ENCODE data around the gene CMAS.

Gene CMAS

DNA sequence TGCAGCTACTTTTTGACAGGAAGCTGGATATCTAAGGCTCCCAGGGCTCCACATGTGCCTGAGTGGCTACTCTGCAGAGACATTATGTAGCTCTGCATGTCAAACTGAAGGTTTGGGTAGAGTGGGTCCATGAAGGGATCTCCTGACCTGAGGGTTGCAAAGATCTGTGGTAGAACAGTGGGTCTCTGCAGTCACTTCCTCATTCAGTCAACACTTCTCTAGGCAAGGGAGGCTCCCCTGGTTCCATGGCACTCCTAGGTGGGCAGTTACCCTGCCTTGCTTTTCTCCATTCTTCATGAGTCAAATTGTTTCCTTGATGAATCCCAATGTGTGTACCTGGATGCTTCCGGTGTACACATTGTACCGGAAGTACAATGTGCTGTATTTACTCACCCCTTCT is 57.4 kb downstream of the CMAS start:
- H3K27me3 ChIP-seq (ENCODE audit: insufficient read depth, poor library complexity, severe bottlenecking), result no peaks in the 10 kb centered on the region
- H3K27ac ChIP-seq (replicated peaks), result no peak overlapping the region
- no peak overlapping the region for H3K4me3 ChIP-seq (replicated peaks; ENCODE audit: insufficient read depth, low read length)
- peak in 1 of 2 experiments; percentile 17 for DNase-seq (ENCODE audit: low read depth in 1 of 2, low spot score in 1 of 2)
- TF ChIP-seq GABPA (IDR thresholded peaks at IDR 0.05; ENCODE audit: low read depth), result no peak
- TF ChIP-seq SPI1 (IDR thresholded peaks at IDR 0.05; ENCODE audit: borderline replicate concordance, low read depth), result peak; percentile 84
- TF ChIP-seq, protein P1, sequence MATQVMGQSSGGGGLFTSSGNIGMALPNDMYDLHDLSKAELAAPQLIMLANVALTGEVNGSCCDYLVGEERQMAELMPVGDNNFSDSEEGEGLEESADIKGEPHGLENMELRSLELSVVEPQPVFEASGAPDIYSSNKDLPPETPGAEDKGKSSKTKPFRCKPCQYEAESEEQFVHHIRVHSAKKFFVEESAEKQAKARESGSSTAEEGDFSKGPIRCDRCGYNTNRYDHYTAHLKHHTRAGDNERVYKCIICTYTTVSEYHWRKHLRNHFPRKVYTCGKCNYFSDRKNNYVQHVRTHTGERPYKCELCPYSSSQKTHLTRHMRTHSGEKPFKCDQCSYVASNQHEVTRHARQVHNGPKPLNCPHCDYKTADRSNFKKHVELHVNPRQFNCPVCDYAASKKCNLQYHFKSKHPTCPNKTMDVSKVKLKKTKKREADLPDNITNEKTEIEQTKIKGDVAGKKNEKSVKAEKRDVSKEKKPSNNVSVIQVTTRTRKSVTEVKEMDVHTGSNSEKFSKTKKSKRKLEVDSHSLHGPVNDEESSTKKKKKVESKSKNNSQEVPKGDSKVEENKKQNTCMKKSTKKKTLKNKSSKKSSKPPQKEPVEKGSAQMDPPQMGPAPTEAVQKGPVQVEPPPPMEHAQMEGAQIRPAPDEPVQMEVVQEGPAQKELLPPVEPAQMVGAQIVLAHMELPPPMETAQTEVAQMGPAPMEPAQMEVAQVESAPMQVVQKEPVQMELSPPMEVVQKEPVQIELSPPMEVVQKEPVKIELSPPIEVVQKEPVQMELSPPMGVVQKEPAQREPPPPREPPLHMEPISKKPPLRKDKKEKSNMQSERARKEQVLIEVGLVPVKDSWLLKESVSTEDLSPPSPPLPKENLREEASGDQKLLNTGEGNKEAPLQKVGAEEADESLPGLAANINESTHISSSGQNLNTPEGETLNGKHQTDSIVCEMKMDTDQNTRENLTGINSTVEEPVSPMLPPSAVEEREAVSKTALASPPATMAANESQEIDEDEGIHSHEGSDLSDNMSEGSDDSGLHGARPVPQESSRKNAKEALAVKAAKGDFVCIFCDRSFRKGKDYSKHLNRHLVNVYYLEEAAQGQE (IDR thresholded peaks at IDR 0.05; ENCODE audit: insufficient replicate concordance, low read depth), result no peak

DNA sequence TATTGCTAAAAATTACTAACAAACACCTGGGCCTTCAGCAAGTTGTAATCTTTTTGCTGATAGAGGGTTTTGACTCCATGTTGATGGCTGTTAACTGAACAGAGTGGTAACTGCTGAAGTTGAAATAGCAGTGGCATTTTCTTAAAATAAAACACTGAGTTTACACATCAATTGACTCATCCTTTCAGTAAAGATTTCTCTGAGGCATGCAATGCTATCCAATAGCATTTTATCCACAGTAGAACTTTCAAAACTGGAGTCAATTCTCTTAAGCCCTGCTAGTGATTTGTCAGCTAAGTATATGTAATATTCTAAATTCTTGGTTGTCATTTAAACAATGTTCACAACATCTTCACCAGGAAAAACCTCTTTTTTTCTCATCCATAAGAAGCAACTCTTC is 59.5 kb downstream of the CMAS start:
- Histone ChIP-seq H3K4me3 (replicated peaks; ENCODE audit: insufficient read depth, low read length) (no peak overlapping the region), H3K27ac (replicated peaks) (no peak overlapping the region), H3K27me3 (ENCODE audit: insufficient read depth, poor library complexity, severe bottlenecking) (no peaks in the 10 kb centered on the region)
- no peak for TF ChIP-seq SPI1 (IDR thresholded peaks at IDR 0.05; ENCODE audit: borderline replicate concordance, low read depth)
- TF ChIP-seq, protein P2, sequence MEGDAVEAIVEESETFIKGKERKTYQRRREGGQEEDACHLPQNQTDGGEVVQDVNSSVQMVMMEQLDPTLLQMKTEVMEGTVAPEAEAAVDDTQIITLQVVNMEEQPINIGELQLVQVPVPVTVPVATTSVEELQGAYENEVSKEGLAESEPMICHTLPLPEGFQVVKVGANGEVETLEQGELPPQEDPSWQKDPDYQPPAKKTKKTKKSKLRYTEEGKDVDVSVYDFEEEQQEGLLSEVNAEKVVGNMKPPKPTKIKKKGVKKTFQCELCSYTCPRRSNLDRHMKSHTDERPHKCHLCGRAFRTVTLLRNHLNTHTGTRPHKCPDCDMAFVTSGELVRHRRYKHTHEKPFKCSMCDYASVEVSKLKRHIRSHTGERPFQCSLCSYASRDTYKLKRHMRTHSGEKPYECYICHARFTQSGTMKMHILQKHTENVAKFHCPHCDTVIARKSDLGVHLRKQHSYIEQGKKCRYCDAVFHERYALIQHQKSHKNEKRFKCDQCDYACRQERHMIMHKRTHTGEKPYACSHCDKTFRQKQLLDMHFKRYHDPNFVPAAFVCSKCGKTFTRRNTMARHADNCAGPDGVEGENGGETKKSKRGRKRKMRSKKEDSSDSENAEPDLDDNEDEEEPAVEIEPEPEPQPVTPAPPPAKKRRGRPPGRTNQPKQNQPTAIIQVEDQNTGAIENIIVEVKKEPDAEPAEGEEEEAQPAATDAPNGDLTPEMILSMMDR (IDR thresholded peaks at IDR 0.05; ENCODE audit: insufficient read depth, low read length), result no peak
- TF ChIP-seq, protein P1 (IDR thresholded peaks at IDR 0.05; ENCODE audit: insufficient replicate concordance, low read depth), result no peak
- TF ChIP-seq GABPA (IDR thresholded peaks at IDR 0.05; ENCODE audit: low read depth), result no peak
- TF ChIP-seq POLR2AphosphoS5 (IDR thresholded peaks at IDR 0.05; ENCODE audit: low read depth), result no peak
- no peak for DNase-seq (ENCODE audit: low read depth in 1 of 2, low spot score in 1 of 2)

DNA sequence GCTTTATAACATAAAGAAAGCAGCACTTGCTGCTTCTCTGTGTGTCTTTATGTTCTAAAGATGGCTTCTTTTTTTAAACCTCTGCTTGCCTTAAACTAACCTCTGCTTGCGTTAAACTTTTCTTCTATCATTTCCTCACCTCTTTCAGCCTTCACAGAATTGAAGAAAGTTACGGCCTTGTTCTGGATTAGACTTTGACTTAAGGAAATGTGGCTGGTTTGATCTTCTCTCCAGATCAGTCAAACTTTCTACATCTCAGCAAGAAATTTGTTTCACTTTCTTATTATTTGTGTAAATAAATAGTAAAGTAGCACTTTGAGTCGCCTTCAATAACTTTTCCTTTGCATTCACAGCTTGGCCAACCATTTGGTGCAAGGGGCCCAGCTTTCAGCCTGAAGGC is 64.2 kb downstream of the CMAS start:
- no peak overlapping the region for H3K27ac ChIP-seq (replicated peaks)
- no peak for DNase-seq (ENCODE audit: low read depth in 1 of 2, low spot score in 1 of 2)
- no peaks in the 10 kb centered on the region for H3K27me3 ChIP-seq (ENCODE audit: insufficient read depth, poor library complexity, severe bottlenecking)
- TF ChIP-seq, protein P1 (IDR thresholded peaks at IDR 0.05; ENCODE audit: insufficient replicate concordance, low read depth), result no peak
- TF ChIP-seq, protein P2 (IDR thresholded peaks at IDR 0.05; ENCODE audit: insufficient read depth, low read length), result no peak
- no peak for TF ChIP-seq SPI1 (IDR thresholded peaks at IDR 0.05; ENCODE audit: borderline replicate concordance, low read depth)
- TF ChIP-seq GABPA (IDR thresholded peaks at IDR 0.05; ENCODE audit: low read depth), result no peak
- TF ChIP-seq POLR2AphosphoS5 (IDR thresholded peaks at IDR 0.05; ENCODE audit: low read depth), result no peak
- no peak overlapping the region for H3K4me3 ChIP-seq (replicated peaks; ENCODE audit: insufficient read depth, low read length)

Data from HL-60 (cell line).